Left ventricle myocardium inferior (tissue), 1 donor: ENCODE measurements around the gene MYCN. TPM values are rescaled to one million over a fixed set of nuclear protein-coding genes. Genes with fewer than 3 reads are reported as not detected.

Source experiments
- DNase-seq: peaks from one replicate; pipeline ENCODE4 v3.0.0-alpha.2; 2020
- H3K27ac ChIP-seq: fragments of 200-600 bp; replicated peaks from 2 replicates; pipeline ENCODE4 v1.8.0; 2021
- H3K27me3 ChIP-seq: fragments of 200-600 bp; 2 replicates; pipeline ENCODE4 v1.8.0; 2021; ENCODE audit warnings: low read depth
- H3K36me3 ChIP-seq: fragments of 200-600 bp; 2 replicates; pipeline ENCODE4 v1.8.0; 2021
- H3K4me1 ChIP-seq: fragments of 200-600 bp; 2 replicates; pipeline ENCODE4 v1.8.0; 2021
- H3K4me3 ChIP-seq: fragments of 200-600 bp; 2 replicates; pipeline ENCODE4 v1.8.0; 2021; ENCODE audit warnings: mild to moderate bottlenecking, moderate library complexity
- H3K9me3 ChIP-seq: fragments of 200-600 bp; replicated peaks from 2 replicates; pipeline ENCODE4 v1.8.0; 2021
- CTCF ChIP-seq: fragments of 200-600 bp; IDR thresholded peaks from 2 replicates; pipeline ENCODE4 v1.8.0; 2021; ENCODE audit warnings: antibody characterized with exemption, mild to moderate bottlenecking, borderline replicate concordance
- intact Hi-C: fragments of 100-400 bp; cut with micrococcal nuclease; formaldehyde crosslinking; loops from one replicate; pipeline ENCODE4 v1.11.0; 2022
- total RNA-seq: library from RNA; stranded (reverse); fragmentation: NEBNext Ultra II Directional; extraction: Animal tissue kit (Norgen Biotek cat#: 25700); gene quantifications from one replicate; pipeline ENCODE4 v1.2.1, GENCODE V29; 2021
- donor health status: DM: no; HTN: yes; CAD: no; lungs with severe emphysema.

Gene MYCN
- total RNA-seq, 1 donor from 2014 or later = 0.38 TPM

- TF ChIP-seq CTCF = no peak
- no peak overlapping the region for H3K27ac ChIP-seq
- H3K27me3 ChIP-seq = no peaks in the 10 kb centered on the region
- peaks cover 50% of the 10 kb centered on the region for H3K4me1 ChIP-seq
- intact Hi-C loops = no loop called here
- H3K4me3 ChIP-seq = no peak overlapping the region
- H3K9me3 ChIP-seq = no peaks in the 10 kb centered on the region
- H3K36me3 ChIP-seq = no peaks in the 10 kb centered on the region
- DNase-seq = no peak
These were observed 24.0 kb upstream of the MYCN start for GRCh38 chr2:15916336-15916735.

GRCh38 chr2:15918761-15919356 lies 21.5 kb upstream of the MYCN start:
- Histone ChIP-seq H3K4me3 (no peak overlapping the region), H3K9me3 (no peaks in the 10 kb centered on the region), H3K27ac (no peak overlapping the region), H3K27me3 (no peaks in the 10 kb centered on the region), H3K36me3 (no peaks in the 10 kb centered on the region), H3K4me1 (peaks cover 25% of the 10 kb centered on the region)
- TF ChIP-seq CTCF = no peak
- DNase-seq = no peak
- intact Hi-C loops = no loop called here

- no peaks in the 10 kb centered on the region for H3K9me3 ChIP-seq
- TF ChIP-seq CTCF = no peak
These were observed 20.5 kb upstream of the MYCN start for GRCh38 chr2:15919716-15920434.

GRCh38 chr2:15920696-15921095 lies 19.7 kb upstream of the MYCN start:
- no peak for TF ChIP-seq CTCF
- Histone ChIP-seq H3K36me3 (no peaks in the 10 kb centered on the region), H3K4me1 (peaks cover 10% of the 10 kb centered on the region), H3K9me3 (no peaks in the 10 kb centered on the region), H3K27ac (no peak overlapping the region), H3K4me3 (no peak overlapping the region), H3K27me3 (no peaks in the 10 kb centered on the region)
- DNase-seq = no peak
- intact Hi-C loops = no loop called here

More at GRCh38 chr2:15919716-15920434, 20.5 kb upstream of the MYCN start:
- H3K36me3 ChIP-seq = no peaks in the 10 kb centered on the region
- intact Hi-C loops = no loop called here
- no peak overlapping the region for H3K27ac ChIP-seq
- no peak overlapping the region for H3K4me3 ChIP-seq
- peaks cover 15% of the 10 kb centered on the region for H3K4me1 ChIP-seq
- no peaks in the 10 kb centered on the region for H3K27me3 ChIP-seq
- DNase-seq = no peak

GRCh38 chr2:15923597-15923996 lies 16.8 kb upstream of the MYCN start:
- TF ChIP-seq CTCF = no peak
- no peak for DNase-seq
- no peaks in the 10 kb centered on the region for H3K36me3 ChIP-seq
- H3K27ac ChIP-seq = no peak overlapping the region
- H3K9me3 ChIP-seq = no peaks in the 10 kb centered on the region
- no peaks in the 10 kb centered on the region for H3K4me1 ChIP-seq
- intact Hi-C loops = no loop called here
- H3K27me3 ChIP-seq = peaks cover 7% of the 10 kb centered on the region
- no peak overlapping the region for H3K4me3 ChIP-seq
